DND-41 (cell line): Measurements from ENCODE around the gene HEATR3.

Experiments used
- ATAC-seq: fragments of 200-7000 bp; cut with Tn5 transposase; 3 replicates; pipeline ENCODE4 v1.9.1; 2021; ENCODE audit warnings: low read depth; ENCODE audit not compliant: insufficient read depth
- DNase-seq: peaks from one replicate; pipeline ENCODE4 v3.0.0-alpha.2; 2020
- H2AFZ ChIP-seq: 2 replicates; pipeline ENCODE4 v1.6.0; 2012; ENCODE audit warnings: low read depth, low read length
- H3K27ac ChIP-seq: 2 replicates; pipeline ENCODE4 v1.5.1; 2012; ENCODE audit warnings: low read length, inconsistent platforms
- H3K27me3 ChIP-seq: fragments of 200-600 bp; sonication (generic); 2 replicates; pipeline ENCODE4 v1.6.0; 2012; ENCODE audit warnings: low read length, mild to moderate bottlenecking, inconsistent platforms; ENCODE audit not compliant: insufficient read depth, poor library complexity
- H3K36me3 ChIP-seq: 2 replicates; pipeline ENCODE4 v1.5.1; 2012; ENCODE audit warnings: low read length, inconsistent platforms; ENCODE audit not compliant: insufficient read depth
- H3K4me1 ChIP-seq: 2 replicates; pipeline ENCODE4 v1.5.1; 2012; ENCODE audit warnings: mild to moderate bottlenecking, low read length; ENCODE audit not compliant: insufficient read depth
- H3K4me2 ChIP-seq: 2 replicates; pipeline ENCODE4 v1.6.0; 2012; ENCODE audit warnings: mild to moderate bottlenecking, moderate library complexity, low read length, inconsistent platforms; ENCODE audit not compliant: insufficient read depth
- H3K4me3 ChIP-seq, 2 experiments: fragments of 200-600 bp in 1 of 2; shearing (Covaris generic) in 1 of 2; 2 replicates each; pipeline ENCODE4 v1.5.1; 2012 to 2016; ENCODE audit warnings: inconsistent platforms in 2 of 2, low read length in 2 of 2, mild to moderate bottlenecking in 2 of 2, low read depth in 1 of 2, moderate library complexity in 1 of 2
- H3K79me2 ChIP-seq: 2 replicates; pipeline ENCODE4 v1.6.0; 2012; ENCODE audit warnings: low read length, inconsistent platforms; ENCODE audit not compliant: insufficient read depth
- H3K9ac ChIP-seq: 2 replicates; pipeline ENCODE4 v1.6.0; 2012; ENCODE audit warnings: low read depth, mild to moderate bottlenecking, inconsistent platforms, low read length, moderate library complexity
- H3K9me3 ChIP-seq: 2 replicates; pipeline ENCODE4 v1.5.1; 2012; ENCODE audit warnings: low read length, moderate library complexity, mild to moderate bottlenecking, inconsistent platforms; ENCODE audit not compliant: insufficient read depth, severe bottlenecking
- H4K20me1 ChIP-seq: 2 replicates; pipeline ENCODE4 v1.6.0; 2012; ENCODE audit warnings: low read length; ENCODE audit not compliant: insufficient read depth
- EZH2 ChIP-seq: IDR thresholded peaks from 3 replicates; pipeline ENCODE4 v1.6.1; 2012; ENCODE audit warnings: borderline replicate concordance, low read depth, mild to moderate bottlenecking, moderate library complexity, low read length, inconsistent platforms; ENCODE audit not compliant: severe bottlenecking
- TF ChIP-seq, protein P1 (sequence below): IDR thresholded peaks from 2 replicates; pipeline ENCODE4 v1.5.1; 2012; ENCODE audit warnings: borderline replicate concordance, low read length, moderate library complexity, mild to moderate bottlenecking; ENCODE audit not compliant: poor library complexity, severe bottlenecking; ENCODE audit errors: extremely low read depth

HEATR3 gene

DNA sequence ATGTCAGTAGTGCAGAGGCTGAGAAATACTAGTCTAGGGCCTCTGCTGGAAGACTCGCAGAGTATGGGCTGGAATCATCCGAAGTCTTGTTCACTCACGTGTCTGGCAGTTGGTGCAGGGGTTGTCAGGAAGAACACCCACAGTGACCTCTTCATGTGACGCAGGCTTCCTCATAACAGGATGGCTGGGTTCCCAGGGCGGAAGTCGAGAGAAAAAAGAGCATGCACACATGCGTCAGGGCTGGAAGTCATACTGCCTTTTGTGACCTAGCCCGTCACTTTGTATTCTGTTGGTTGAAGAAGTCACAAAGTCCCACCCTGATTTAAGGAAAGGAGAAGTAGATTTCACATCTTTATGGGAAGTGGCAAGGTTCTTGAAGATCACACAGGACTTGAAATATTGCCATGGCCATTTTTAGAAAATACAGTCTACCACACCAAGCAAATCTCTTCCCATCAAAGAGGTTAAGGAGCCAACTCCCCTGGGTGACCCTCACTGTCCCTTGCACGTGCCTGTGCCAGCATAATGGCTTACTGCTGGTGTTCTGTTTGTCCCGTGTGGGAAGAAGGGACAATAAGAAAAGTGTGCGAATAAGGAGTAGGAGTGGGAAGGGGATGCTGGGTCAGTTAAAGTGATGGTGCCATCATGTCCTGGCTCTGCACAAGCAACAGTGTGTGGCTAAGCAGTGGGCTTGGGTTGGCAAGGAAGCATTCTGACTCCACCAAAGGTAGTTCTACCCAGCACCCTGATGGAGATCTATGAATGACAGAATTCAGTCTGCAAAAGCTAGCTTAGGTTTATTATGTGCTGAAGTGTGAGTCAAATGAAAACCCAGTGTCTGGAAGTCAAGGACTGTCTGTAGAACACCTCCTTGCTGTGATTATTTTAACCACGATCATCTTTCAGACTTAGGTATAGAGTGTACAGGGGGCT, 28.1 kb downstream of the HEATR3 start:
- peaks cover 7% of the 10 kb centered on the region; the same call in 1 of the 2 replicates for H4K20me1 ChIP-seq
- no peaks in the 10 kb centered on the region for H3K79me2 ChIP-seq
- peaks cover 49% of the 10 kb centered on the region for H3K36me3 ChIP-seq
- H3K9me3 ChIP-seq = no peaks in the 10 kb centered on the region
- no peak for DNase-seq
- no peaks in the 10 kb centered on the region for H3K4me1 ChIP-seq
- no peaks in the 10 kb centered on the region for H3K27me3 ChIP-seq
- H3K9ac ChIP-seq = no peak overlapping the region
- H3K4me3 ChIP-seq = no peak overlapping the region
- no peak overlapping the region for H2AFZ ChIP-seq
- H3K4me2 ChIP-seq = no peak overlapping the region
- TF ChIP-seq, protein P1, sequence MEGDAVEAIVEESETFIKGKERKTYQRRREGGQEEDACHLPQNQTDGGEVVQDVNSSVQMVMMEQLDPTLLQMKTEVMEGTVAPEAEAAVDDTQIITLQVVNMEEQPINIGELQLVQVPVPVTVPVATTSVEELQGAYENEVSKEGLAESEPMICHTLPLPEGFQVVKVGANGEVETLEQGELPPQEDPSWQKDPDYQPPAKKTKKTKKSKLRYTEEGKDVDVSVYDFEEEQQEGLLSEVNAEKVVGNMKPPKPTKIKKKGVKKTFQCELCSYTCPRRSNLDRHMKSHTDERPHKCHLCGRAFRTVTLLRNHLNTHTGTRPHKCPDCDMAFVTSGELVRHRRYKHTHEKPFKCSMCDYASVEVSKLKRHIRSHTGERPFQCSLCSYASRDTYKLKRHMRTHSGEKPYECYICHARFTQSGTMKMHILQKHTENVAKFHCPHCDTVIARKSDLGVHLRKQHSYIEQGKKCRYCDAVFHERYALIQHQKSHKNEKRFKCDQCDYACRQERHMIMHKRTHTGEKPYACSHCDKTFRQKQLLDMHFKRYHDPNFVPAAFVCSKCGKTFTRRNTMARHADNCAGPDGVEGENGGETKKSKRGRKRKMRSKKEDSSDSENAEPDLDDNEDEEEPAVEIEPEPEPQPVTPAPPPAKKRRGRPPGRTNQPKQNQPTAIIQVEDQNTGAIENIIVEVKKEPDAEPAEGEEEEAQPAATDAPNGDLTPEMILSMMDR = no peak
- no peak for TF ChIP-seq EZH2
- H3K27ac ChIP-seq = no peak overlapping the region
- no peak for ATAC-seq

DNA sequence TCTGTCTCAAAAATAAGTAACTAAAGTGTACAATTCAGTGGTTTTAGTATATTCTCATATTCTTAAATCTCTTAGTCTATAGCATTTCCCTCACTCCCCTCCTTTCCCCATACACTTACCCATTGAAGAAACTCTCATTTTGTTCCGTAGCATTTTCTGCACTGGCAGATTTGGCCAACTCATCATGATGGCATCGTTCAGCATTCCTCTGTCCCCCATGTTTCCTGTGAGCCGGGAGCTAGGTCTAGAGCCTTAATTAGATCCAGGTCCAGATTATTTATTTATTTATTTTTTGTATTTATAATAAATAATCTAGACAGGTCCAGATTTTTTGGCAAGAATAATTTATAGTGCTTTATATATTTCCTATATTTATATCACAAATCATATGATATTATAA, 31.0 kb downstream of the HEATR3 start:
- H3K9ac ChIP-seq = no peak overlapping the region
- no peaks in the 10 kb centered on the region for H3K4me1 ChIP-seq
- DNase-seq (no peak), ATAC-seq (no peak)
- peaks cover 7% of the 10 kb centered on the region; the same call in 1 of the 2 replicates for H4K20me1 ChIP-seq
- H3K79me2 ChIP-seq = no peaks in the 10 kb centered on the region
- no peak overlapping the region for H3K4me2 ChIP-seq
- H3K27ac ChIP-seq = no peak overlapping the region
- H3K36me3 ChIP-seq = peaks cover 56% of the 10 kb centered on the region
- H3K4me3 ChIP-seq = no peak overlapping the region
- TF ChIP-seq, protein P1 = no peak
- TF ChIP-seq EZH2 = no peak
- no peak overlapping the region for H2AFZ ChIP-seq
- no peaks in the 10 kb centered on the region for H3K9me3 ChIP-seq
- no peaks in the 10 kb centered on the region for H3K27me3 ChIP-seq

DNA sequence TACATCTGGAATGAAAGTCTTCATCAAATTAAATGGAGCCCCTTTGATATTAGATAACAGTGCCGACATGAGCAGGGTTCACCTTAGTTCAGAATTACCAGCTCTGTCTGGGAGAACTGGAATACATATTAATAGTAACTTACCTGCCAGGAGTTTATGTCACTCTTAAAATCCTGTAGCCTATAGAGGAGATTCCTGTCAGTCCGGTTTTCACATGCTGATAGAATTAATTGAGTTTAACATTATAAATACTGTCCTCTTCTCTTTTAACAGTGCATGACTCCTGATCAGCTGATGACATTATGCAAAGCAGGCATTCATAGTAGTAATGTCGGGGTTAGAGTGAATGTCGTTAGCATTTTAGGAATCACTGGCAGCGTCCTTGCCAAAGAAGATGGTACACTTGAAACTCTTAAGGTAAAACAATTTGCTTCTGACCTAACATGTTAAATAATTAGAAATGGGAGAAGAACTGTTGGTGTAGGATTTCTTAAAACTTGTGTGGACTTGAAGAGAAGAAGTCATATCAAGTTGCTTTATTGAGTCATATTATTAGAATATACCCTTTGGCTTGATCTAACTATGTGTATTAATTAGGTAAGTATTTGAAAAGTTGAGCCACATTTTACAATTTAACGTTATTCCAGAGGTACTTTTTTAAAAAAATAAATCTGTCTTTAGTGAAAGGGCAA, 34.3 kb downstream of the HEATR3 start:
- TF ChIP-seq, protein P1 = no peak
- H3K36me3 ChIP-seq = peaks cover 64% of the 10 kb centered on the region
- DNase-seq = no peak

More for the DNA sequence above, 34.3 kb downstream of the HEATR3 start:
- Histone ChIP-seq H3K27me3 (no peaks in the 10 kb centered on the region), H3K27ac (no peak overlapping the region), H3K79me2 (no peaks in the 10 kb centered on the region), H3K9ac (no peak overlapping the region), H3K9me3 (no peaks in the 10 kb centered on the region), H3K4me1 (no peaks in the 10 kb centered on the region), H3K4me3 (no peak overlapping the region), H2AFZ (no peak overlapping the region), H3K4me2 (no peak overlapping the region), H4K20me1 (no peaks in the 10 kb centered on the region)
- no peak for ATAC-seq
